BE2C (cell line): ENCODE data around the gene KARS1.

ENCODE experiments used
- DNase-seq: peaks from one replicate; pipeline ENCODE4 v3.0.0-alpha.2; 2020
- H3K27me3 ChIP-seq: fragments of 250-450 bp; sonication (Bioruptor Pico); 2 replicates; pipeline ENCODE4 v1.5.1; 2020; ENCODE audit warnings: mild to moderate bottlenecking
- H3K36me3 ChIP-seq: fragments of 250-450 bp; sonication (Bioruptor Pico); 2 replicates; pipeline ENCODE4 v1.5.1; 2020; ENCODE audit warnings: mild to moderate bottlenecking
- H3K4me1 ChIP-seq: fragments of 250-450 bp; sonication (Bioruptor Pico); 2 replicates; pipeline ENCODE4 v1.5.1; 2020
- H3K4me3 ChIP-seq: 2 replicates; pipeline ENCODE4 v1.5.1; 2011; ENCODE audit warnings: low read depth, low read length
- H3K9me3 ChIP-seq: fragments of 250-450 bp; sonication (Bioruptor Pico); 2 replicates; pipeline ENCODE4 v1.5.1; 2020
- TF ChIP-seq, protein P1 (sequence below): IDR thresholded peaks from 2 replicates; pipeline ENCODE4 v1.5.1; 2012; ENCODE audit warnings: mild to moderate bottlenecking, low read depth, low read length

Gene KARS1

DNA sequence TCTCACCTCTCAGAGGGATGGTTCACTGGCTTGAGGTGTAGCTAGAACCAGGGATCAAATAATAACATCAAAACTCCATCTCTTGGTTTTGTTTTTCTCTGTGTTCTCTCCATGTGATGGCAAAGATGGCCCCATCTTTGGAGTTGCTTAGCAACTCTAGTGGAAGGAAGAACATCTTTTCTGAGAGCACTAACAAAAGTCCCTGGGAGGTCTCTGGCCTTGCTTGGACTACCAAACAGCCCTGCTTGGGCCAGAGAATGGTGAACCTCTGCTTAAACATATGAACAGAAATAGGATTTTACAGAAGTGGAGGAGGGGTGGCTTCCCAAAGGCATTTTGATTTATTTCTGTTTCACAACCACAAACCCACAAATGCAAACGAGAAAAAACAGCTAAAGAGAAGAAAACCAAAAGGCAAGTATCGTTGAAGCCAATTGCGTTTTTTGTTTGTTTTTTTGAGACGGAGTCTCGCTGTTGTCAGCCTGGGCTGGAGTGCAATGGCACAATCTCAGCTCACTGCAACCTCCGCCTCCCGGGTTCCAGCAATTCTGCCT lies 68.1 kb downstream of the KARS1 start:
- H3K36me3 ChIP-seq, result peaks cover 29% of the 10 kb centered on the region
- TF ChIP-seq, protein P1, sequence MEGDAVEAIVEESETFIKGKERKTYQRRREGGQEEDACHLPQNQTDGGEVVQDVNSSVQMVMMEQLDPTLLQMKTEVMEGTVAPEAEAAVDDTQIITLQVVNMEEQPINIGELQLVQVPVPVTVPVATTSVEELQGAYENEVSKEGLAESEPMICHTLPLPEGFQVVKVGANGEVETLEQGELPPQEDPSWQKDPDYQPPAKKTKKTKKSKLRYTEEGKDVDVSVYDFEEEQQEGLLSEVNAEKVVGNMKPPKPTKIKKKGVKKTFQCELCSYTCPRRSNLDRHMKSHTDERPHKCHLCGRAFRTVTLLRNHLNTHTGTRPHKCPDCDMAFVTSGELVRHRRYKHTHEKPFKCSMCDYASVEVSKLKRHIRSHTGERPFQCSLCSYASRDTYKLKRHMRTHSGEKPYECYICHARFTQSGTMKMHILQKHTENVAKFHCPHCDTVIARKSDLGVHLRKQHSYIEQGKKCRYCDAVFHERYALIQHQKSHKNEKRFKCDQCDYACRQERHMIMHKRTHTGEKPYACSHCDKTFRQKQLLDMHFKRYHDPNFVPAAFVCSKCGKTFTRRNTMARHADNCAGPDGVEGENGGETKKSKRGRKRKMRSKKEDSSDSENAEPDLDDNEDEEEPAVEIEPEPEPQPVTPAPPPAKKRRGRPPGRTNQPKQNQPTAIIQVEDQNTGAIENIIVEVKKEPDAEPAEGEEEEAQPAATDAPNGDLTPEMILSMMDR, result no peak
- H3K27me3 ChIP-seq, result no peaks in the 10 kb centered on the region
- H3K4me1 ChIP-seq, result no peaks in the 10 kb centered on the region
- H3K4me3 ChIP-seq, result no peak overlapping the region
- DNase-seq, result no peak
- no peaks in the 10 kb centered on the region for H3K9me3 ChIP-seq

- Histone ChIP-seq H3K27me3 (no peaks in the 10 kb centered on the region), H3K4me1 (no peaks in the 10 kb centered on the region), H3K36me3 (peaks cover 36% of the 10 kb centered on the region), H3K4me3 (no peak overlapping the region), H3K9me3 (no peaks in the 10 kb centered on the region)
- TF ChIP-seq, protein P1, result no peak
- no peak for DNase-seq
Measured at GRCh38 chr16:75578725-75579124, 68.7 kb downstream of the KARS1 start.

GRCh38 chr16:75578212-75578611 lies 69.3 kb downstream of the KARS1 start:
- Histone ChIP-seq H3K4me1 (no peaks in the 10 kb centered on the region), H3K4me3 (no peak overlapping the region), H3K9me3 (no peaks in the 10 kb centered on the region), H3K36me3 (peaks cover 41% of the 10 kb centered on the region), H3K27me3 (no peaks in the 10 kb centered on the region)
- DNase-seq, result no peak
- TF ChIP-seq, protein P1, result no peak
